Neural progenitor cell (in vitro differentiated cells): ENCODE measurements around the gene PANK2.

Experiments used
- EZH2 ChIP-seq: fragments of 200-600 bp; sonication (generic); IDR thresholded peaks from 2 replicates; pipeline ENCODE4 v1.6.1; 2017; ENCODE audit warnings: antibody characterized with exemption, mild to moderate bottlenecking, moderate library complexity
- EZH2phosphoT487 ChIP-seq: fragments of 200-600 bp; sonication (generic); IDR thresholded peaks from 2 replicates; pipeline ENCODE4 v1.6.1; 2017; ENCODE audit warnings: antibody characterized with exemption
- TF ChIP-seq, protein P1 (sequence below): fragments of 200-600 bp; sonication (generic); IDR thresholded peaks from 2 replicates; pipeline ENCODE4 v1.5.1; 2017; ENCODE audit warnings: antibody characterized with exemption, mild to moderate bottlenecking

DNA sequence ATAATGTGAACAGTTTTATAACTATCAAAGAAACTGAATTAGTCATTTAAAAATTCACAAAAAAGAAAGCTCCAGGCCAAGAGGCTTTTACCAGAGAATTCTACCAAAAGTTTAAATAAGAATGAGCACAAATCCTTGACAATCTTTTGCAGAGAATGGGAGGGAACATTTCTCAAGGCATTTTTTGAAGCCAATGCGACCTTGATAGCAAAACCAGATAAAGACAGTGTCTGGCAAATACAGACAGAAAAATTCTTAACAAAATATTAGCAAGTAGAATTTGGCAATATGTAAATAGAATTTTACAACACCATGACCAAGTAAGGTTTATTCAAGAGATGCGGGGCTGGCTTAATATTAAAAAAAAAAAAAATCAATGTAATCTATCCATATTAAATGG is 84.5 kb downstream of the PANK2 start:
- TF ChIP-seq, protein P1, sequence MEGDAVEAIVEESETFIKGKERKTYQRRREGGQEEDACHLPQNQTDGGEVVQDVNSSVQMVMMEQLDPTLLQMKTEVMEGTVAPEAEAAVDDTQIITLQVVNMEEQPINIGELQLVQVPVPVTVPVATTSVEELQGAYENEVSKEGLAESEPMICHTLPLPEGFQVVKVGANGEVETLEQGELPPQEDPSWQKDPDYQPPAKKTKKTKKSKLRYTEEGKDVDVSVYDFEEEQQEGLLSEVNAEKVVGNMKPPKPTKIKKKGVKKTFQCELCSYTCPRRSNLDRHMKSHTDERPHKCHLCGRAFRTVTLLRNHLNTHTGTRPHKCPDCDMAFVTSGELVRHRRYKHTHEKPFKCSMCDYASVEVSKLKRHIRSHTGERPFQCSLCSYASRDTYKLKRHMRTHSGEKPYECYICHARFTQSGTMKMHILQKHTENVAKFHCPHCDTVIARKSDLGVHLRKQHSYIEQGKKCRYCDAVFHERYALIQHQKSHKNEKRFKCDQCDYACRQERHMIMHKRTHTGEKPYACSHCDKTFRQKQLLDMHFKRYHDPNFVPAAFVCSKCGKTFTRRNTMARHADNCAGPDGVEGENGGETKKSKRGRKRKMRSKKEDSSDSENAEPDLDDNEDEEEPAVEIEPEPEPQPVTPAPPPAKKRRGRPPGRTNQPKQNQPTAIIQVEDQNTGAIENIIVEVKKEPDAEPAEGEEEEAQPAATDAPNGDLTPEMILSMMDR: no peak
- TF ChIP-seq EZH2 (no peak), EZH2phosphoT487 (no peak)
